HEK293 (cell line): ENCODE results near the gene MAML3.

ENCODE experiments used
- CTCF ChIA-PET: fragments of 350-600 bp; formaldehyde crosslinking; extraction: SDS; loops from one replicate; lab custom pipeline; 2021; ENCODE audit warnings: antibody characterized with exemption; lab: Yijun Ruan, JAX
- POLR2A ChIA-PET: fragments of 300-600 bp; formaldehyde crosslinking; extraction: SDS; loops from one replicate; lab custom pipeline; 2020; ENCODE audit warnings: antibody characterized with exemption, inconsistent platforms; lab: Yijun Ruan, JAX
- H3K27ac ChIP-seq: fragments of 200-500 bp; sonication (Bioruptor generic); 2 replicates; pipeline ENCODE4 v1.5.1; 2014; ENCODE audit warnings: low read depth, low read length, control low read depth, inconsistent platforms; ENCODE audit errors: extremely low read depth
- H3K36me3 ChIP-seq, 2 experiments: fragments of 200-500 bp in 1 of 2; sonication (Bioruptor generic) in 1 of 2; 1 replicate in 1 of 2; 2 replicates in 1 of 2; pipeline ENCODE4 v1.5.1; 2014 to 2017; ENCODE audit warnings: inconsistent platforms in 2 of 2, low read length in 2 of 2; ENCODE audit not compliant: control insufficient read depth in 2 of 2, insufficient read depth in 1 of 2
- H3K4me1 ChIP-seq: fragments of 200-500 bp; sonication (Bioruptor generic); 2 replicates; pipeline ENCODE4 v1.5.1; 2014; ENCODE audit warnings: mild to moderate bottlenecking, low read length, inconsistent platforms; ENCODE audit not compliant: control insufficient read depth, insufficient read depth
- H3K4me3 ChIP-seq: 2 replicates; pipeline ENCODE4 v1.5.1; 2011; ENCODE audit warnings: low read depth, mild to moderate bottlenecking, control low read depth, low read length, moderate library complexity
- H3K9me3 ChIP-seq: fragments of 200-500 bp; sonication (Bioruptor generic); 2 replicates; pipeline ENCODE4 v1.5.1; 2014; ENCODE audit warnings: low read depth, low read length, inconsistent platforms; ENCODE audit not compliant: control insufficient read depth, insufficient read depth
- ATF2 ChIP-seq: fragments of 450-650 bp; formaldehyde crosslinking; IDR thresholded peaks from 2 replicates; pipeline ENCODE4 v1.5.1; 2016; ENCODE audit warnings: missing biosample characterization, missing genetic modification characterization, low read depth
- BCL6B ChIP-seq: fragments of 450-650 bp; formaldehyde crosslinking; IDR thresholded peaks from 2 replicates; pipeline ENCODE4 v1.5.1; 2017; ENCODE audit warnings: missing biosample characterization, missing genetic modification characterization
- ELK4 ChIP-seq: IDR thresholded peaks from 2 replicates; pipeline ENCODE4 v1.6.1; 2011; ENCODE audit warnings: mild to moderate bottlenecking, low read depth, low read length, borderline replicate concordance
- GLIS2 ChIP-seq: fragments of 450-650 bp; formaldehyde crosslinking; IDR thresholded peaks from 2 replicates; pipeline ENCODE4 v1.5.1; 2016; ENCODE audit warnings: missing biosample characterization, missing genetic modification characterization
- HOXD13 ChIP-seq: sonication (generic); formaldehyde crosslinking; IDR thresholded peaks from 2 replicates; pipeline ENCODE4 v1.8.0; 2022; ENCODE audit warnings: missing genetic modification reagents, borderline replicate concordance
- OSR2 ChIP-seq: fragments of 450-650 bp; formaldehyde crosslinking; IDR thresholded peaks from 2 replicates; pipeline ENCODE4 v1.5.1; 2016; ENCODE audit warnings: missing biosample characterization, missing genetic modification characterization
- REST ChIP-seq: fragments of 450-650 bp; formaldehyde crosslinking; IDR thresholded peaks from 2 replicates; pipeline ENCODE4 v1.5.1; 2016; ENCODE audit warnings: missing biosample characterization, missing genetic modification characterization
- SALL2 ChIP-seq: fragments of 450-650 bp; formaldehyde crosslinking; IDR thresholded peaks from 2 replicates; pipeline ENCODE4 v1.5.0; 2017; ENCODE audit warnings: missing biosample characterization, mild to moderate bottlenecking, missing genetic modification characterization, borderline replicate concordance
- YY1 ChIP-seq: fragments of 450-650 bp; formaldehyde crosslinking; IDR thresholded peaks from 2 replicates; pipeline ENCODE4 v1.5.1; 2018; ENCODE audit warnings: missing biosample characterization, missing genetic modification characterization
- ZBTB11 ChIP-seq: fragments of 450-650 bp; formaldehyde crosslinking; conservative IDR thresholded peaks from 2 replicates; pipeline ENCODE4 v1.5.1; 2016; ENCODE audit warnings: low read depth, missing biosample characterization, missing genetic modification characterization
- ZNF211 ChIP-seq: fragments of 450-650 bp; formaldehyde crosslinking; IDR thresholded peaks from 2 replicates; pipeline ENCODE4 v1.5.1; 2016; ENCODE audit warnings: low read depth, missing biosample characterization, missing genetic modification characterization
- ZNF341 ChIP-seq: fragments of 450-650 bp; formaldehyde crosslinking; IDR thresholded peaks from 2 replicates; pipeline ENCODE4; 2016; ENCODE audit warnings: low read depth, missing biosample characterization, missing genetic modification characterization
- ZNF426 ChIP-seq: fragments of 450-650 bp; formaldehyde crosslinking; IDR thresholded peaks from 2 replicates; pipeline ENCODE4 v1.5.1; 2017; ENCODE audit warnings: missing biosample characterization, missing genetic modification characterization, mild to moderate bottlenecking, inconsistent platforms, moderate library complexity
- ZNF433 ChIP-seq: fragments of 450-650 bp; formaldehyde crosslinking; IDR thresholded peaks from 2 replicates; pipeline ENCODE4 v1.5.1; 2016; ENCODE audit warnings: missing biosample characterization, missing genetic modification characterization, low read depth
- ZNF48 ChIP-seq: fragments of 450-650 bp; formaldehyde crosslinking; IDR thresholded peaks from 2 replicates; pipeline ENCODE4 v1.5.1; 2016; ENCODE audit warnings: missing biosample characterization, missing genetic modification characterization
- ZNF488 ChIP-seq: fragments of 450-650 bp; formaldehyde crosslinking; IDR thresholded peaks from 2 replicates; pipeline ENCODE4 v1.5.1; 2016; ENCODE audit warnings: missing biosample characterization, missing genetic modification characterization
- ZNF558 ChIP-seq: fragments of 450-650 bp; formaldehyde crosslinking; IDR thresholded peaks from 2 replicates; pipeline ENCODE4 v1.5.1; 2016; ENCODE audit warnings: missing biosample characterization, missing genetic modification characterization
- ZNF624 ChIP-seq: fragments of 450-650 bp; formaldehyde crosslinking; IDR thresholded peaks from 2 replicates; pipeline ENCODE4 v1.5.1; 2017; ENCODE audit warnings: missing biosample characterization, missing genetic modification characterization
- ZNF670 ChIP-seq: fragments of 450-650 bp; formaldehyde crosslinking; IDR thresholded peaks from 2 replicates; pipeline ENCODE4 v1.5.1; 2016; ENCODE audit warnings: missing biosample characterization, missing genetic modification characterization, low read depth

MAML3 gene

GRCh38 chr4:139813881-139814280 is 340.1 kb downstream of the MAML3 start:
- peaks cover 3% of the 10 kb centered on the region; the same call in 1 of the 2 replicates for H3K4me1 ChIP-seq
- no peaks in the 10 kb centered on the region for H3K9me3 ChIP-seq
- ChIA-PET POLR2A (no interaction called here), CTCF (interaction anchor here (0.6 to 0.8 kb wide), 2 partner anchors 34 to 415 kb away, joined by 3 to 4 read pairs; no protein-coding TSS in a partner anchor)
- H3K4me3 ChIP-seq: no peak overlapping the region
- H3K36me3 ChIP-seq: no peaks in the 10 kb centered on the region
- no peak overlapping the region for H3K27ac ChIP-seq
- TF ChIP-seq ZNF558 (no peak), ZNF433 (no peak), ZNF670 (tag by site-specific recombination) (no peak), REST (tag by site-specific recombination) (no peak), GLIS2 (tag by site-specific recombination) (no peak), ELK4 (no peak), ZBTB11 (no peak), OSR2 (tag by site-specific recombination) (no peak), ZNF426 (no peak), ZNF624 (tag by site-specific recombination) (no peak), BCL6B (tag by site-specific recombination) (no peak), ATF2 (tag by site-specific recombination) (no peak), ZNF488 (no peak), ZNF211 (tag by site-specific recombination) (no peak), YY1 (no peak), ZNF48 (tag by site-specific recombination) (no peak), SALL2 (no peak), HOXD13 (CRISPR knock-in tag) (no peak), ZNF341 (no peak)
